ENCODE measurements around the gene AGER. TPM values are rescaled to one million over a fixed set of nuclear protein-coding genes. Genes with fewer than 3 reads are reported as not detected.

AGER gene
- polyA plus RNA-seq, 1 donor from 2014 or later: 7.2 TPM

GRCh38 chr6:32195902-32196681 lies 12.0 kb upstream of the AGER start:
- Histone ChIP-seq H3K9me3 (ENCODE audit: low read length) (no peaks in the 10 kb centered on the region), H4K20me1 (ENCODE audit: insufficient read depth) (no peaks in the 10 kb centered on the region), H3K9me2 (ENCODE audit: insufficient read depth, low read length) (no peaks in the 10 kb centered on the region), H2AFZ (ENCODE audit: low read depth, low read length) (peak overlapping the region; percentile 40), H3F3A (ENCODE audit: insufficient read depth, low read length, poor library complexity, severe bottlenecking) (peaks cover 5% of the 10 kb centered on the region), H3K4me3 (ENCODE audit: low read length) (peak overlapping the region; percentile 82), H3K4me2 (ENCODE audit: low read length) (peak overlapping the region; percentile 98), H3K79me2 (replicated peaks; ENCODE audit: insufficient read depth, low read length) (no peaks in the 10 kb centered on the region), H3K36me3 (ENCODE audit: insufficient read depth, low read length) (no peaks in the 10 kb centered on the region), H3K27ac (ENCODE audit: low read length) (peak overlapping the region; percentile 100), H3K9ac (ENCODE audit: low read length) (peak overlapping the region; percentile 100), H3K27me3 (ENCODE audit: insufficient read depth, low read depth, low read length) (no peaks in the 10 kb centered on the region)
- TF ChIP-seq EP300 (conservative IDR thresholded peaks at IDR 0.05; ENCODE audit: poor library complexity, severe bottlenecking) (peak; percentile 12), SMC3 (conservative IDR thresholded peaks at IDR 0.05; ENCODE audit: poor library complexity) (peak; percentile 4), EZH2 (IDR thresholded peaks at IDR 0.05; ENCODE audit: borderline replicate concordance, insufficient read depth, low read length, poor library complexity, severe bottlenecking) (no peak), RAD21 (conservative IDR thresholded peaks at IDR 0.05) (no peak), MXI1 (conservative IDR thresholded peaks at IDR 0.05; ENCODE audit: poor library complexity, severe bottlenecking) (peak; percentile 50), TAF1 (IDR thresholded peaks at IDR 0.05; ENCODE audit: low read depth) (no peak), REST (IDR thresholded peaks at IDR 0.05; ENCODE audit: borderline replicate concordance) (peak; percentile 92), POLR2AphosphoS5 (IDR thresholded peaks at IDR 0.05) (peak; percentile 97)
- TF ChIP-seq, protein P1, sequence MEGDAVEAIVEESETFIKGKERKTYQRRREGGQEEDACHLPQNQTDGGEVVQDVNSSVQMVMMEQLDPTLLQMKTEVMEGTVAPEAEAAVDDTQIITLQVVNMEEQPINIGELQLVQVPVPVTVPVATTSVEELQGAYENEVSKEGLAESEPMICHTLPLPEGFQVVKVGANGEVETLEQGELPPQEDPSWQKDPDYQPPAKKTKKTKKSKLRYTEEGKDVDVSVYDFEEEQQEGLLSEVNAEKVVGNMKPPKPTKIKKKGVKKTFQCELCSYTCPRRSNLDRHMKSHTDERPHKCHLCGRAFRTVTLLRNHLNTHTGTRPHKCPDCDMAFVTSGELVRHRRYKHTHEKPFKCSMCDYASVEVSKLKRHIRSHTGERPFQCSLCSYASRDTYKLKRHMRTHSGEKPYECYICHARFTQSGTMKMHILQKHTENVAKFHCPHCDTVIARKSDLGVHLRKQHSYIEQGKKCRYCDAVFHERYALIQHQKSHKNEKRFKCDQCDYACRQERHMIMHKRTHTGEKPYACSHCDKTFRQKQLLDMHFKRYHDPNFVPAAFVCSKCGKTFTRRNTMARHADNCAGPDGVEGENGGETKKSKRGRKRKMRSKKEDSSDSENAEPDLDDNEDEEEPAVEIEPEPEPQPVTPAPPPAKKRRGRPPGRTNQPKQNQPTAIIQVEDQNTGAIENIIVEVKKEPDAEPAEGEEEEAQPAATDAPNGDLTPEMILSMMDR (IDR thresholded peaks at IDR 0.05; ENCODE audit: poor library complexity, severe bottlenecking): no peak

GRCh38 chr6:32195652-32195901 lies 11.5 kb upstream of the AGER start:
- H3F3A ChIP-seq (ENCODE audit: insufficient read depth, low read length, poor library complexity, severe bottlenecking): peaks cover 5% of the 10 kb centered on the region
- peak overlapping the region; percentile 40 for H2AFZ ChIP-seq (ENCODE audit: low read depth, low read length)
- no peaks in the 10 kb centered on the region for H4K20me1 ChIP-seq (ENCODE audit: insufficient read depth)
- no peaks in the 10 kb centered on the region for H3K9me2 ChIP-seq (ENCODE audit: insufficient read depth, low read length)
- no peak overlapping the region for H3K4me2 ChIP-seq (ENCODE audit: low read length)
- H3K9ac ChIP-seq (ENCODE audit: low read length): peak overlapping the region; percentile 100
- H3K27me3 ChIP-seq (ENCODE audit: insufficient read depth, low read depth, low read length): no peaks in the 10 kb centered on the region
- H3K27ac ChIP-seq (ENCODE audit: low read length): peak overlapping the region; percentile 100
- peaks cover 4% of the 10 kb centered on the region for H3K79me2 ChIP-seq (replicated peaks; ENCODE audit: insufficient read depth, low read length)
- H3K9me3 ChIP-seq (ENCODE audit: low read length): no peaks in the 10 kb centered on the region
- TF ChIP-seq REST (IDR thresholded peaks at IDR 0.05; ENCODE audit: borderline replicate concordance) (no peak), RAD21 (conservative IDR thresholded peaks at IDR 0.05) (no peak)
- TF ChIP-seq, protein P1 (IDR thresholded peaks at IDR 0.05; ENCODE audit: poor library complexity, severe bottlenecking): peak; percentile 48
- H3K4me3 ChIP-seq (ENCODE audit: low read length): peak overlapping the region; percentile 82
- H3K36me3 ChIP-seq (ENCODE audit: insufficient read depth, low read length): no peaks in the 10 kb centered on the region

Measured in neural cell (in vitro differentiated cells).